GM13976 (cell line): ENCODE results near the gene EFEMP2.
A peak's percentile ranks its signal among the peaks of the same experiment; 100 is the strongest.

Source experiments
- DNase-seq: peaks from one replicate; pipeline ENCODE4 v3.0.0; 2012; ENCODE audit warnings: low spot score
- in situ Hi-C: fragments of 300-500 bp; cut with MboI; formaldehyde crosslinking; loops from one replicate; pipeline ENCODE4 v1.12.0; 2022; ENCODE audit warnings: low sequenced_read_pairs, mixed read lengths, inconsistent platforms; ENCODE audit not compliant: unreplicated experiment
- TF ChIP-seq, protein P1 (sequence below): IDR thresholded peaks from 2 replicates; pipeline ENCODE4 v1.5.1; 2012; ENCODE audit warnings: borderline replicate concordance, mild to moderate bottlenecking; ENCODE audit not compliant: insufficient read depth; ENCODE audit errors: extremely low read depth, missing control alignments, control extremely low read depth

EFEMP2 gene

DNA sequence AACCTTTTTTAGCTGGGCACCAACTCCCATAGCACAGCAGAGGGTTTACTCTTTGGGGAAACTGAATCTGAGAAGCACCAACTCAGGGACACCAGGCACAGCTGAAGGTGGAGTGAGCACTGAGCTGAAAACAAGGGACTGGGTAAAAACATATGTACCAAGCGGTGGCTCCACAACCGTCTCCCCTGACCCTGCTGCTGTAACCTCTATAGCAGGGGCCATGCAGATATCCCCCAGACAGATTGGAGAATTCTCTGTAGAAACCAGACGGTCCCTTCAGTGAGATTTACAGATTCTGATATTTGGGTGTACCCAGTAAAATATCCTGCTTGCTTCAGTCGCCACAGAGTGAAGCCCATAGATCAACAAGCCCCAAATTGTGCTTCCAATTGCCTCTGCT lies 43.1 kb downstream of the EFEMP2 start:
- in situ Hi-C loops, result loop anchor here (10.0 kb wide), 1 partner anchor 55 kb away; no protein-coding TSS in a partner anchor
- TF ChIP-seq, protein P1, sequence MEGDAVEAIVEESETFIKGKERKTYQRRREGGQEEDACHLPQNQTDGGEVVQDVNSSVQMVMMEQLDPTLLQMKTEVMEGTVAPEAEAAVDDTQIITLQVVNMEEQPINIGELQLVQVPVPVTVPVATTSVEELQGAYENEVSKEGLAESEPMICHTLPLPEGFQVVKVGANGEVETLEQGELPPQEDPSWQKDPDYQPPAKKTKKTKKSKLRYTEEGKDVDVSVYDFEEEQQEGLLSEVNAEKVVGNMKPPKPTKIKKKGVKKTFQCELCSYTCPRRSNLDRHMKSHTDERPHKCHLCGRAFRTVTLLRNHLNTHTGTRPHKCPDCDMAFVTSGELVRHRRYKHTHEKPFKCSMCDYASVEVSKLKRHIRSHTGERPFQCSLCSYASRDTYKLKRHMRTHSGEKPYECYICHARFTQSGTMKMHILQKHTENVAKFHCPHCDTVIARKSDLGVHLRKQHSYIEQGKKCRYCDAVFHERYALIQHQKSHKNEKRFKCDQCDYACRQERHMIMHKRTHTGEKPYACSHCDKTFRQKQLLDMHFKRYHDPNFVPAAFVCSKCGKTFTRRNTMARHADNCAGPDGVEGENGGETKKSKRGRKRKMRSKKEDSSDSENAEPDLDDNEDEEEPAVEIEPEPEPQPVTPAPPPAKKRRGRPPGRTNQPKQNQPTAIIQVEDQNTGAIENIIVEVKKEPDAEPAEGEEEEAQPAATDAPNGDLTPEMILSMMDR, result no peak

DNA sequence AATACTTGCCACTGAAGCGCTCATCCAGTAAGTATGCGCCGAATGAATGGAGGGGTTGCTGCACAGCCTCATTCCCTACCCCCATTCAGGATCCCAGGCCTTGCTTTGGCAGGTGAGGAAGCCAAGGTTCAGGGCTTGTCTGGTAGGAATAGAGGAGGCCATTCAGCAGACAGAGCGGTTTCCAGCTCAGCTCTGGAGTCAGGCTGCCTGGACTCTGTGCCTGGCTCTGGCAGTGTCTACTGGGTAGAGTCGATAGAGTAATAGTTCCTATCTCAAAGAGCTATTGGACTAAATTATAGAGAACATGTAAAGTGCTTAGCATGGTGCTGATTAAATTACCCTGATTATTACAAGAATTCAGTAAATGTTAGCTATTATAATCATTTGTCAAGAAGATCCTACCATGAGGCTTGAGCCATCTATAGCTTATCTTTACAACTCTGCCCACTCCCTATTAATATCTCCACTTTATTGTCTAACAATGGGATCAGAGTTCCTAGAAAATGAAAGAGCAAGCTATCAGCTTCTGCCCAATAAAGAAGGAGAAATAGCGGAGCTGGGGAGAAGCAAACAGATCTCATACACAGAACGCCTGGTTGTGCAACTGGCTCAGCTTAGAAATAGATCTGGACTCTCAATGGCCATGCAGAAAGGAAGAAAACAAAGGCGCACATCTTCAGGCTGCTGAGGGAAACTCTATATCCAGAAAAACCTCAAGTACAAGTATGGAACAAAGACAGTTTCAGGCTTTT lies 45.4 kb downstream of the EFEMP2 start:
- TF ChIP-seq, protein P1, result no peak
- DNase-seq, result no peak
- in situ Hi-C loops, result loop anchor here (10.0 kb wide), 1 partner anchor 52 kb away; no protein-coding TSS in a partner anchor

More for the DNA sequence above, 43.1 kb downstream of the EFEMP2 start:
- DNase-seq, result no peak

DNA sequence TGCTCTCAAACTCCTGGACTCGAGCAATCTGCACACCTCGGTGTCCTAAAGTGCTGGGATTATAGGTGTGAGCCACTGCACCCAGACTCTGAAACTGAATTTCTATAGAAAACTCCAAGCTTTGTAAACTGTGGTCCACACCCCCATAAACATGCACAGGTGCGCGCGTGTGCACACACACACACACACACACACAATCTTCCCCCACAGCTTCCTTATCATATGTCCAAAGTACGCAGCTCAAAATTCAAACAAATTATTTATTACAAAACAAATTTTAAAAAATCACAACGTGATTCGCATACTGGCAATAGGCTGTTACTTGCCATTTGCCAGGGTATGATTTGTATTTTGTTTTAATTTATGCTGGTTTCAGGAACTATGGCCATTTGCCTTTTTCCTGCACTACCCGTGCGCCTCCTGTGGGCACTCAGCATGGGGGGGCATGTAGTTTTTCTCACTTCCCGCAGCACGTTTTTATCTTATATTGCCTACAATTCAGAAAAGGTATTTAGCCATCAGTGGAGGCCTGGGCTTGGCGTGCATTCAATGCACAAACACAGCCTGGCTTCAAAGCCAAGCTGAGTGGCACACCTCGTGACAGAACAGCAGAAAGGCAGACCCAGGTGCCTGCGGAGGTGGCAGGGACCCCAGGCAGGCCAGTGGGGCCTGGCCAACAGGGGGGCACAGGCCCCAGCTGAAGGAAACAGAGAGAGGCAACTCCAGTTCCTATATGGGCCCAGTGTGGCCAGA lies 49.6 kb downstream of the EFEMP2 start:
- TF ChIP-seq, protein P1, result no peak
- no peak for DNase-seq
- in situ Hi-C loops, result loop anchor here (10.0 kb wide), 1 partner anchor 48 kb away; no protein-coding TSS in a partner anchor

DNA sequence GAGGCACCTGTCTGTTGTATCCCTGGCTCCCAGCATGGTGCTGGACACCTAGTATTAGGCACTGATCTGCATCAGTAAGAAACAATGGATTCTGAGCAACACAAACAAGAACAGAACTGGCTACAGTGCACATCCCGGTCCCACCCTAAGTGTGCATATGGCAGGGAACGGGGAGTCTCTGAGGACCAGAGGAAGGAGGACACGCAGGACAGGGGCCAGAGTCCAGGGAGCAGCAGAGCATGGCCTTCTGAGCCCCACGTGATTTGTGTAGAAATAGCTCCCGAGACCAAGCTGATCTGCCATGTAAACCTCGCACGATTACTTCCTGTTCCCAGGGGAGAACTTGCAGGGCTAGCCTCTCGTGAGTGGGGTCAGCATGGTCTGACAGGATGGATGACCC lies 51.5 kb downstream of the EFEMP2 start:
- in situ Hi-C loops, result loop anchor here (10.0 kb wide), 1 partner anchor 46 kb away; no protein-coding TSS in a partner anchor
- no peak for DNase-seq
- TF ChIP-seq, protein P1, result no peak

DNA sequence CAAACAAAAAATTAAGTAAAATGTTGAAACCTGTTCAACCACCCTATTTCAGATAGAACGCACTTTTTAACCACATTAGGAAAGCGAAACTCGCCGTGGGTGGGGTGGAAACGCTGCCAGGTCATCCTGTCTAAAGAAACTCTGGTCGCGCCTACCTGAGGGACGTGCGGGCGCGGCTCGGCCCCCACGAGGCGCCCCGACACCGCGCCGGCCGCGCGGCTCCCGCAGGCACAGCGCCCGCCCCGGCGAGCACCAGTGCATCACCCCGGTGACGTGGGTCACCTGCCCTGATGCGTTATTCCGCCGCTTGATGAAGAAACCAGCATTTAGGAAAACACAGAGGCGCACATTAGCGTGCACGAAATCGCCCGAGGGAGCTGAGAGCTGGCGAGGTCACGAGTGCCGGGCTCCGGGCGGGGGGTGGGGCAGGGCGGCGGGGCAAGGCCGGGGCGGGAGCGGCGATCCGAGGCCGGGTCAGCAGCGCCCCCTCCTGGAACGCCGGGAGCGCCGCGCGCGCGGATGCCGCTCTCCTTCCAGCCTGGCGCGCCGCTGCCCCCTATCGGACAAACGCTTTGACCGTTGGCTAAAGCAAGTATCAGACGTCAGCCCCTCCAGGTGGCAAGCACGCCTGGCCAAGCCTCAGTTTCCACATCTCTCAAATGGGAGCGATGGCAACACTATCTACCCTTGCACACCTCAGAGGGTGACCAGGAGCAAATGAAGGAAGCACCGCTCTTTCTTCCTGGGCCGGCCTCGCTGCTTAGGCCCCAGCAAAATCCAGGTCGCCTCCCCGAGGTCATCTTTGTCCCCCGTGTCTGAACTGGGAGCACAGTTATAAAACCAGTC lies 54.5 kb downstream of the EFEMP2 start:
- TF ChIP-seq, protein P1, result peak; percentile 100
- DNase-seq, result peak; percentile 97
- in situ Hi-C loops, result no loop called here

DNA sequence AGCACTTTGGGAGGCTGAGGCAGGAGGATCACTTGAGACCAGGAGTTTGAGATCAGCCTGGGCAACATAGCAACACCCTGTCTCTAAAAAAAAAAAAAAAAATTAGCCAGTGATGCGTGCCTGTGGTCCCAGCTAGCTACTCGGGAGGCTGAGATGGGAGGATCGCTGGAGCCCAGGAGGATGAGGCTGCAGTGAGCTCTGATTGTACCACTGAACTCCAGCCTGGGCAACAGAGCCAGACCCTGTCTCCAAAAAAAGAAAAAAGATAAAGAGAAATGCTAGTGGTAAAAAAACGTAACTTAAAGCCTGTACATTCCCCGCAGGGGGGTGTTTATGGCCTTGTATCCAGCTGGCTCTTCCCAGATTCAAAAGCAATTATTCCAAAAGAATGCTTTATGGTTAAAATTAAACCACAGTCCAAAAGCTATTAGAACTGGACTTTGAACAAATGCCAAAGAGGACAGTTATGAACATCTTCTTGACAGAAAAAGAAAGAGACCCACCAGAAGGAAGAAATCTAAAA lies 55.2 kb downstream of the EFEMP2 start:
- no peak for DNase-seq
- TF ChIP-seq, protein P1, result no peak
- in situ Hi-C loops, result no loop called here
